Measurements from ENCODE around the gene PUM2. TPM values are rescaled to one million over a fixed set of nuclear protein-coding genes. Genes with fewer than 3 reads are reported as not detected.

The PUM2 gene
- total RNA-seq, 1 experiment from 2014 or later: 105 TPM

DNA sequence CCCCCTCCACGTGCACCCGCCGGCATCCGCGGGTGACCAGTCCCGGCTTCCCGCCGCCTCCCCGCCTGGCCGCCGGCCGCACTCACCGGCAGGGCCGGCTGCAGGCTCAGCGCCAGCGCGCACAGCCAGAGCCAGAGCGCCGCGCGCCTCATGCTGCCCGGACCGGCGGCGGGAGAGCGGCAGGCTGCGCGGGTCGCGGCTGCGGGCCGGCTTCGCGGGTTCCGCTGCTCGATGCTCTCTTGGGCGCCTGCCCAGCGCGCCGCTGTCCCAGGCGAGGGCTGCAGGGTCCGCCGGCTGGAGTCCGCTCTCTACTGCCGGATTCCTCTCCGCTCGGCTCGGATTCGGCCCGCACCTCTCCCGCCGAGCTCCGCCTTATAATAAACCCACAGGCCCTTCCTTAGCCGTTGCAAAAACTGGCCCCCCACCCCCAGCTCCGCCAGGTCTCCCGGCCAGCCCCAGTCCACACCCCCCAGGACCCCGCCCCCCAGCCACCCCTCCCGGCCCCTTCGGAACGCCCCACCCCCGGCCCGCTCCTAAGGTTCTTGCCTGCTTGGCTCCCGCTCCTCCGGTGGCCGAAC is 125.8 kb downstream of the PUM2 start, which contains the start of gene SDC1:
Gene SDC1 (minus strand): TSS at position 415 of the 578 bp plus-strand sequence. CDS start 263 bp downstream, at position 152.
- peaks cover 21 to 55% of the 10 kb centered on the region in 2 experiments for H3K4me1 ChIP-seq (ENCODE audit: control insufficient read depth in 1 of 2, insufficient read depth in 2 of 2, low read length in 2 of 2)
- RAD21 ChIA-PET (ENCODE audit: low non-redundant PET in 1 of 2, low total read pairs in 2 of 2, uncharacterized antibody in 2 of 2, unreplicated experiment in 2 of 2): interaction anchor here in 1 of 2 experiments (0.7 kb wide), 1 partner anchor 387 kb away, joined by 3 read pairs; no protein-coding TSS in a partner anchor
- H3K9ac ChIP-seq (ENCODE audit: low read length): peak within 1 kb of the TSS; percentile 75
- H2AFZ ChIP-seq (ENCODE audit: low read depth, low read length, poor library complexity, severe bottlenecking): peak within 1 kb of the TSS; percentile 93
- H3K36me3 ChIP-seq (ENCODE audit: control insufficient read depth in 1 of 2, insufficient read depth in 2 of 2, low read length in 2 of 2): no peaks in the 10 kb centered on the region
- no peaks in the 10 kb centered on the region for H3K9me2 ChIP-seq (ENCODE audit: insufficient read depth)
- ATAC-seq: peak; percentile 66
- POLR2A ChIA-PET: interaction anchor here (0.7 to 1.0 kb wide), 2 partner anchors 33 to 89 kb away, joined by 4 to 5 read pairs; no protein-coding TSS in a partner anchor
- DNase-seq (ENCODE audit: low read depth, low spot score): no peak
- BruUV-seq (replicated peaks): no TSS peak
- intact Hi-C loops (cut with micrococcal nuclease): loop anchor here (5.0 kb wide), 2 partner anchors 67 to 88 kb away; no protein-coding TSS in a partner anchor
- H3K27me3 ChIP-seq (ENCODE audit: insufficient read depth, low read length): no peaks in the 10 kb centered on the region
- peak within 1 kb of the TSS; percentile 67 to 69 for H3K4me3 ChIP-seq (replicated peaks in 1 of 2; ENCODE audit: low read depth in 1 of 2, low read length in 2 of 2)
- peak within 1 kb of the TSS; percentile 79 for H3K27ac ChIP-seq (ENCODE audit: low read depth, low read length)
- H3K9me3 ChIP-seq (ENCODE audit: control insufficient read depth in 1 of 2, insufficient read depth in 1 of 2, low read depth in 1 of 2, low read length in 2 of 2): no peaks in the 10 kb centered on the region
- H3K4me2 ChIP-seq (ENCODE audit: low read length): peak within 1 kb of the TSS; percentile 93
- no peaks in the 10 kb centered on the region for H4K20me1 ChIP-seq (ENCODE audit: insufficient read depth)
- TF ChIP-seq RAD21 (IDR thresholded peaks at IDR 0.05; ENCODE audit: low read depth): no peak
- peak; percentile 22 for TF ChIP-seq TCF7L2 (IDR thresholded peaks at IDR 0.05; ENCODE audit: borderline replicate concordance, extremely low read depth, insufficient read depth, insufficient read length)
- CTCF ChIA-PET: interaction anchor here (1.0 to 2.4 kb wide), 10 partner anchors 11 to 291 kb away, joined by 3 to 26 read pairs (median 5); no protein-coding TSS in a partner anchor
- peaks cover 23% of the 10 kb centered on the region for H3K79me2 ChIP-seq (ENCODE audit: insufficient read depth, low read length)

DNA sequence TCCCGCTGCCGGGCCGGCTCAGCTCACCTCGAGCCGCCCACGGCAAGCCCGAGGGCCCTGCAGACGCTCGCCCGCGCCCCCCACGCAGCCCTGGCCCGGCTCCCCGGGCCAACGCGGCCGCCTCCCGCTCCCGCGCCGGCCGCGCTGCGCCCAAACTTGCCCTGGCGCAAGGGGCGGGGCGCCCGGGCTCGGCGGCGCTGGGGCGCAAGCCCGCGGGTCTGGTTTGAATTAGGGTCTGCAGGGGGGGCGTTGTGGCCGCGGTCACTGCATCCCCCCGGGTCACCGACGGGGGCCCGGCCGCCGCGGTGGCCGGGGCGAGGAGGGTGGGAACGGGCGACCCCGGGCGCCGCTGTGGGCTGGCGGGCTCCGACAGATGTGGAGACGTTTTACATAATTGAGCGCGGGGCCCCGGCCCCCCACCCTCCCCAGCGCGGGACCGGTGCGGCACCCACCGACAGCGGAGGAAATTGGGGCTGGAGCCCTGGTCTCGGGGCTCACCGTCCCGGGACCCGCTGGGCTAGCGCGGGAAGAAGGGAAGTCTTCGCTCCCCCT is 126.4 kb downstream of the PUM2 start:
- ChIA-PET RAD21 (ENCODE audit: low non-redundant PET in 1 of 2, low total read pairs in 2 of 2, uncharacterized antibody in 2 of 2, unreplicated experiment in 2 of 2) (no interaction called here), POLR2A (interaction anchor here (1.2 to 1.3 kb wide), 2 partner anchors 8 to 10 kb away, joined by 3 to 6 read pairs; no protein-coding TSS in a partner anchor), CTCF (interaction anchor here (1.0 to 2.4 kb wide), 7 partner anchors 11 to 290 kb away, joined by 3 to 26 read pairs (median 8); no protein-coding TSS in a partner anchor)
- no peak overlapping the region for H2AFZ ChIP-seq (ENCODE audit: low read depth, low read length, poor library complexity, severe bottlenecking)
- peaks cover 21 to 55% of the 10 kb centered on the region in 2 experiments for H3K4me1 ChIP-seq (ENCODE audit: control insufficient read depth in 1 of 2, insufficient read depth in 2 of 2, low read length in 2 of 2)
- peak overlapping the region; percentile 79 for H3K27ac ChIP-seq (ENCODE audit: low read depth, low read length)
- no peak for DNase-seq (ENCODE audit: low read depth, low spot score)
- peak overlapping the region; percentile 67 to 69 for H3K4me3 ChIP-seq (replicated peaks in 1 of 2; ENCODE audit: low read depth in 1 of 2, low read length in 2 of 2)
- BruUV-seq (replicated peaks): no TSS peak
- no peaks in the 10 kb centered on the region for H3K9me3 ChIP-seq (ENCODE audit: control insufficient read depth in 1 of 2, insufficient read depth in 1 of 2, low read depth in 1 of 2, low read length in 2 of 2)
- intact Hi-C loops (cut with micrococcal nuclease): loop anchor here (5.0 kb wide), 1 partner anchor 87 kb away; no protein-coding TSS in a partner anchor
- peak overlapping the region; percentile 75 for H3K9ac ChIP-seq (ENCODE audit: low read length)
- no peaks in the 10 kb centered on the region for H3K9me2 ChIP-seq (ENCODE audit: insufficient read depth)
- H4K20me1 ChIP-seq (ENCODE audit: insufficient read depth): no peaks in the 10 kb centered on the region
- no peaks in the 10 kb centered on the region for H3K36me3 ChIP-seq (ENCODE audit: control insufficient read depth in 1 of 2, insufficient read depth in 2 of 2, low read length in 2 of 2)
- no peaks in the 10 kb centered on the region for H3K27me3 ChIP-seq (ENCODE audit: insufficient read depth, low read length)
- TF ChIP-seq RAD21 (IDR thresholded peaks at IDR 0.05; ENCODE audit: low read depth): no peak
- no peak for TF ChIP-seq ZNF274 (IDR thresholded peaks at IDR 0.05; ENCODE audit: low read depth, low read length)
- TF ChIP-seq, protein P1, sequence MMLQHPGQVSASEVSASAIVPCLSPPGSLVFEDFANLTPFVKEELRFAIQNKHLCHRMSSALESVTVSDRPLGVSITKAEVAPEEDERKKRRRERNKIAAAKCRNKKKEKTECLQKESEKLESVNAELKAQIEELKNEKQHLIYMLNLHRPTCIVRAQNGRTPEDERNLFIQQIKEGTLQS (IDR thresholded peaks at IDR 0.05): no peak
- no peak for TF ChIP-seq SIN3A (IDR thresholded peaks at IDR 0.05; ENCODE audit: low read depth)
- TF ChIP-seq, protein P2, sequence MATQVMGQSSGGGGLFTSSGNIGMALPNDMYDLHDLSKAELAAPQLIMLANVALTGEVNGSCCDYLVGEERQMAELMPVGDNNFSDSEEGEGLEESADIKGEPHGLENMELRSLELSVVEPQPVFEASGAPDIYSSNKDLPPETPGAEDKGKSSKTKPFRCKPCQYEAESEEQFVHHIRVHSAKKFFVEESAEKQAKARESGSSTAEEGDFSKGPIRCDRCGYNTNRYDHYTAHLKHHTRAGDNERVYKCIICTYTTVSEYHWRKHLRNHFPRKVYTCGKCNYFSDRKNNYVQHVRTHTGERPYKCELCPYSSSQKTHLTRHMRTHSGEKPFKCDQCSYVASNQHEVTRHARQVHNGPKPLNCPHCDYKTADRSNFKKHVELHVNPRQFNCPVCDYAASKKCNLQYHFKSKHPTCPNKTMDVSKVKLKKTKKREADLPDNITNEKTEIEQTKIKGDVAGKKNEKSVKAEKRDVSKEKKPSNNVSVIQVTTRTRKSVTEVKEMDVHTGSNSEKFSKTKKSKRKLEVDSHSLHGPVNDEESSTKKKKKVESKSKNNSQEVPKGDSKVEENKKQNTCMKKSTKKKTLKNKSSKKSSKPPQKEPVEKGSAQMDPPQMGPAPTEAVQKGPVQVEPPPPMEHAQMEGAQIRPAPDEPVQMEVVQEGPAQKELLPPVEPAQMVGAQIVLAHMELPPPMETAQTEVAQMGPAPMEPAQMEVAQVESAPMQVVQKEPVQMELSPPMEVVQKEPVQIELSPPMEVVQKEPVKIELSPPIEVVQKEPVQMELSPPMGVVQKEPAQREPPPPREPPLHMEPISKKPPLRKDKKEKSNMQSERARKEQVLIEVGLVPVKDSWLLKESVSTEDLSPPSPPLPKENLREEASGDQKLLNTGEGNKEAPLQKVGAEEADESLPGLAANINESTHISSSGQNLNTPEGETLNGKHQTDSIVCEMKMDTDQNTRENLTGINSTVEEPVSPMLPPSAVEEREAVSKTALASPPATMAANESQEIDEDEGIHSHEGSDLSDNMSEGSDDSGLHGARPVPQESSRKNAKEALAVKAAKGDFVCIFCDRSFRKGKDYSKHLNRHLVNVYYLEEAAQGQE (IDR thresholded peaks at IDR 0.05; ENCODE audit: low read depth): no peak
- TF ChIP-seq, protein P3, sequence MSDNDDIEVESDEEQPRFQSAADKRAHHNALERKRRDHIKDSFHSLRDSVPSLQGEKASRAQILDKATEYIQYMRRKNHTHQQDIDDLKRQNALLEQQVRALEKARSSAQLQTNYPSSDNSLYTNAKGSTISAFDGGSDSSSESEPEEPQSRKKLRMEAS (IDR thresholded peaks at IDR 0.05): no peak
- TF ChIP-seq EZH2 (IDR thresholded peaks at IDR 0.05): no peak
- no peak for TF ChIP-seq SP1 (IDR thresholded peaks at IDR 0.05; ENCODE audit: low read depth)
- no peak for TF ChIP-seq FOSL1 (IDR thresholded peaks at IDR 0.05; ENCODE audit: low read depth)
- peak; percentile 7; the same call in 1 of the 2 replicates for TF ChIP-seq POLR2AphosphoS5 (IDR thresholded peaks at IDR 0.05; ENCODE audit: low read depth, low read length)
- peak; percentile 22 for TF ChIP-seq POLR2A (IDR thresholded peaks at IDR 0.05; ENCODE audit: borderline replicate concordance, extremely low read depth, insufficient read depth, insufficient read length)
- peak; percentile 52 for TF ChIP-seq ZFX (IDR thresholded peaks at IDR 0.05)
- ATAC-seq: peak; percentile 33
- H3K79me2 ChIP-seq (ENCODE audit: insufficient read depth, low read length): peaks cover 28% of the 10 kb centered on the region
- H3K4me2 ChIP-seq (ENCODE audit: low read length): peak overlapping the region; percentile 93

All from HCT116 (cell line).